ENCODE results near the gene S100Z. TPM values are rescaled to one million over a fixed set of nuclear protein-coding genes. Genes with fewer than 3 reads are reported as not detected.

The S100Z gene
- total and polyA plus RNA-seq, 2 donors (not counting 1 experiment from before 2014, with no cell fraction given), result 1.0 to 2.4 TPM

DNA sequence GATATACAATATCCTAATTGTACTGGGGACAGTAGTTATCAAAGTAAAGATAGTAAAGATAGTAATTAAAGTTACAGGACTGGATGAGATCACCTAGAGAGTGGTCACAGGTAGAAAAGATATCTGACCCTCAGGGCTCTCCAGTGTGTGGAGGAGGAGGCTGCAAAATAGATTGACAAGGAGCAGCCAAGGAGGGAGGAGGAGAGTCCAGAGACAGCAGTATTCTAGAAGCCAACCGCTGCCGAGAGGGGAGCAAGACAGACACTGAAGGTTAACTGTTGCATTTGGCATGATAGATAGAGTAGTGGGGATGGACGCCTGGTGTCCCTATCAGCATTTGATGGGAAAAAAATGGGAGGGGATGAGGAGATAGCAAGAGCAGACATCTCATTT is 48.0 kb upstream of the S100Z start:
- no peaks in the 10 kb centered on the region for H3K9me3 Mint-ChIP-seq (ENCODE audit: insufficient read depth)
- no peak overlapping the region for H3K9ac ChIP-seq (ENCODE audit: low read length)
- peaks cover 22% of the 10 kb centered on the region for H3K27me3 Mint-ChIP-seq
- H3K27me3 ChIP-seq (replicated peaks in 1 of 4; ENCODE audit: control extremely low read depth in 1 of 4, control insufficient read depth in 3 of 4, insufficient read depth in 4 of 4, low read length in 3 of 4), result no peaks in the 10 kb centered on the region
- H3K4me3 Mint-ChIP-seq, result no peak overlapping the region
- DNase-seq (no peak), ATAC-seq (ENCODE audit: low read depth) (no peak)
- no peaks in the 10 kb centered on the region for H3K4me1 Mint-ChIP-seq
- intact Hi-C loops (cut with micrococcal nuclease), result no loop called here
- ChIA-PET CTCF (no interaction called here), POLR2A (no interaction called here)
- 95% methylated on average over 3 of the region's 3 CpGs for WGBS (ENCODE audit: insufficient coverage)
- no peak overlapping the region for H3K27ac Mint-ChIP-seq
- no peaks in the 10 kb centered on the region for H3K36me3 ChIP-seq (replicated peaks in 1 of 2; ENCODE audit: control extremely low read depth in 1 of 2, control insufficient read depth in 1 of 2, extremely low read depth in 1 of 2, insufficient read depth in 2 of 2, low read length in 1 of 2)
- H3K4me2 ChIP-seq (replicated peaks; ENCODE audit: low read depth, low read length, poor library complexity, severe bottlenecking), result no peak overlapping the region
- H3K9me3 ChIP-seq (ENCODE audit: control extremely low read depth in 1 of 3, control insufficient read depth in 2 of 3, insufficient read depth in 1 of 3, low read length in 2 of 3), result no peaks in the 10 kb centered on the region
- H2AFZ ChIP-seq (ENCODE audit: insufficient read depth, low read depth, low read length, poor library complexity, severe bottlenecking), result no peak overlapping the region
- H3K4me1 ChIP-seq (ENCODE audit: control insufficient read depth in 2 of 2, insufficient read depth in 2 of 2, low read length in 2 of 2), result no peaks in the 10 kb centered on the region
- H3K4me3 ChIP-seq (ENCODE audit: control extremely low read depth in 1 of 5, extremely low read depth in 1 of 5, insufficient read depth in 1 of 5, low read depth in 2 of 5, low read length in 4 of 5), result no peak overlapping the region
- H3K79me2 ChIP-seq (ENCODE audit: control insufficient read depth, insufficient read depth, low read length), result no peaks in the 10 kb centered on the region
- TF ChIP-seq CTCF (IDR thresholded peaks at IDR 0.05) (no peak), EZH2 (IDR thresholded peaks at IDR 0.05; ENCODE audit: borderline replicate concordance, insufficient read depth, low read depth, low read length, poor library complexity, severe bottlenecking) (no peak)
- no peaks in the 10 kb centered on the region for H4K20me1 ChIP-seq (ENCODE audit: control insufficient read depth, insufficient read depth, low read length, poor library complexity, severe bottlenecking)
- H3K27ac ChIP-seq (ENCODE audit: low read length in 2 of 2), result no peak overlapping the region

GRCh38 chr5:76804266-76804665 is 45.5 kb upstream of the S100Z start:
- H4K20me1 ChIP-seq (ENCODE audit: control insufficient read depth, insufficient read depth, low read length, poor library complexity, severe bottlenecking), result no peaks in the 10 kb centered on the region
- no peaks in the 10 kb centered on the region for H3K27me3 ChIP-seq (replicated peaks in 1 of 4; ENCODE audit: control extremely low read depth in 1 of 4, control insufficient read depth in 3 of 4, insufficient read depth in 4 of 4, low read length in 3 of 4)
- no peaks in the 10 kb centered on the region for H3K79me2 ChIP-seq (ENCODE audit: control insufficient read depth, insufficient read depth, low read length)
- no peaks in the 10 kb centered on the region for H3K4me1 ChIP-seq (ENCODE audit: control insufficient read depth in 2 of 2, insufficient read depth in 2 of 2, low read length in 2 of 2)
- H3K27ac ChIP-seq (ENCODE audit: low read length in 2 of 2), result no peak overlapping the region
- Mint-ChIP-seq H3K9me3 (ENCODE audit: insufficient read depth) (no peaks in the 10 kb centered on the region), H3K27me3 (peaks cover 22% of the 10 kb centered on the region), H3K4me1 (no peaks in the 10 kb centered on the region), H3K4me3 (no peak overlapping the region), H3K27ac (no peak overlapping the region)
- ChIA-PET CTCF (no interaction called here), POLR2A (no interaction called here)
- DNase-seq (no peak), ATAC-seq (ENCODE audit: low read depth) (no peak)
- H3K4me2 ChIP-seq (replicated peaks; ENCODE audit: low read depth, low read length, poor library complexity, severe bottlenecking), result no peak overlapping the region
- no peak overlapping the region for H3K4me3 ChIP-seq (ENCODE audit: control extremely low read depth in 1 of 5, extremely low read depth in 1 of 5, insufficient read depth in 1 of 5, low read depth in 2 of 5, low read length in 4 of 5)
- H3K9ac ChIP-seq (ENCODE audit: low read length), result no peak overlapping the region
- 81% methylated on average over 7 of the region's 8 CpGs for WGBS (ENCODE audit: insufficient coverage)
- TF ChIP-seq CTCF (IDR thresholded peaks at IDR 0.05) (no peak), EZH2 (IDR thresholded peaks at IDR 0.05; ENCODE audit: borderline replicate concordance, insufficient read depth, low read depth, low read length, poor library complexity, severe bottlenecking) (no peak)
- H3K9me3 ChIP-seq (ENCODE audit: control extremely low read depth in 1 of 3, control insufficient read depth in 2 of 3, insufficient read depth in 1 of 3, low read length in 2 of 3), result no peaks in the 10 kb centered on the region
- intact Hi-C loops (cut with micrococcal nuclease), result no loop called here
- H2AFZ ChIP-seq (ENCODE audit: insufficient read depth, low read depth, low read length, poor library complexity, severe bottlenecking), result no peak overlapping the region
- no peaks in the 10 kb centered on the region for H3K36me3 ChIP-seq (replicated peaks in 1 of 2; ENCODE audit: control extremely low read depth in 1 of 2, control insufficient read depth in 1 of 2, extremely low read depth in 1 of 2, insufficient read depth in 2 of 2, low read length in 1 of 2)
